Thyroid gland (tissue), 4 donors: ENCODE data around the gene TRIM4.

ENCODE experiments used
- POLR2A ChIP-seq, 2 donors: fragments of 450-650 bp; IDR thresholded peaks; one replicate each; pipeline ENCODE4 v1.6.1; 2017; ENCODE audit warnings: antibody characterized with exemption in 2 of 2, mild to moderate bottlenecking in 2 of 2, moderate library complexity in 1 of 2
- TF ChIP-seq, protein P1 (sequence below), 6 experiments: fragments of 200-600 bp in 3 of 6; fragments of 450-650 bp in 3 of 6; sonication (generic) in 3 of 6; IDR thresholded peaks; one replicate each; pipeline ENCODE4 v1.5.1; 2016 to 2019; ENCODE audit warnings: antibody characterized with exemption in 6 of 6, mild to moderate bottlenecking in 2 of 6, inconsistent platforms in 1 of 6, moderate library complexity in 1 of 6

- TF ChIP-seq, protein P1, sequence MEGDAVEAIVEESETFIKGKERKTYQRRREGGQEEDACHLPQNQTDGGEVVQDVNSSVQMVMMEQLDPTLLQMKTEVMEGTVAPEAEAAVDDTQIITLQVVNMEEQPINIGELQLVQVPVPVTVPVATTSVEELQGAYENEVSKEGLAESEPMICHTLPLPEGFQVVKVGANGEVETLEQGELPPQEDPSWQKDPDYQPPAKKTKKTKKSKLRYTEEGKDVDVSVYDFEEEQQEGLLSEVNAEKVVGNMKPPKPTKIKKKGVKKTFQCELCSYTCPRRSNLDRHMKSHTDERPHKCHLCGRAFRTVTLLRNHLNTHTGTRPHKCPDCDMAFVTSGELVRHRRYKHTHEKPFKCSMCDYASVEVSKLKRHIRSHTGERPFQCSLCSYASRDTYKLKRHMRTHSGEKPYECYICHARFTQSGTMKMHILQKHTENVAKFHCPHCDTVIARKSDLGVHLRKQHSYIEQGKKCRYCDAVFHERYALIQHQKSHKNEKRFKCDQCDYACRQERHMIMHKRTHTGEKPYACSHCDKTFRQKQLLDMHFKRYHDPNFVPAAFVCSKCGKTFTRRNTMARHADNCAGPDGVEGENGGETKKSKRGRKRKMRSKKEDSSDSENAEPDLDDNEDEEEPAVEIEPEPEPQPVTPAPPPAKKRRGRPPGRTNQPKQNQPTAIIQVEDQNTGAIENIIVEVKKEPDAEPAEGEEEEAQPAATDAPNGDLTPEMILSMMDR (IDR thresholded peaks at IDR 0.05) = no peak
- TF ChIP-seq POLR2A (IDR thresholded peaks at IDR 0.05) = no peak
These were observed 25.3 kb upstream of the TRIM4 start for GRCh38 chr7:99944497-99945070.
